Measurements from ENCODE around the gene MAPKAP1. TPM values are rescaled to one million over a fixed set of nuclear protein-coding genes. Genes with fewer than 3 reads are reported as not detected.

The MAPKAP1 gene
- polyA plus RNA-seq, 1 donor from 2014 or later: 57.5 TPM

- H3K4me2 ChIP-seq (ENCODE audit: low read length): no peak overlapping the region
- TF ChIP-seq SMC3 (conservative IDR thresholded peaks at IDR 0.05; ENCODE audit: poor library complexity) (no peak), CTCF (IDR thresholded peaks at IDR 0.05; ENCODE audit: poor library complexity, severe bottlenecking) (no peak), POLR2AphosphoS5 (IDR thresholded peaks at IDR 0.05) (no peak), RAD21 (conservative IDR thresholded peaks at IDR 0.05) (no peak), TAF1 (IDR thresholded peaks at IDR 0.05; ENCODE audit: low read depth) (no peak), REST (IDR thresholded peaks at IDR 0.05; ENCODE audit: borderline replicate concordance) (no peak), EP300 (conservative IDR thresholded peaks at IDR 0.05; ENCODE audit: poor library complexity, severe bottlenecking) (no peak), EZH2 (IDR thresholded peaks at IDR 0.05; ENCODE audit: borderline replicate concordance, insufficient read depth, low read length, poor library complexity, severe bottlenecking) (no peak), MXI1 (conservative IDR thresholded peaks at IDR 0.05; ENCODE audit: poor library complexity, severe bottlenecking) (no peak)
- no peaks in the 10 kb centered on the region for H3K27me3 ChIP-seq (ENCODE audit: insufficient read depth, low read depth, low read length)
- no peaks in the 10 kb centered on the region for H4K20me1 ChIP-seq (ENCODE audit: insufficient read depth)
- no peak overlapping the region for H3K9ac ChIP-seq (ENCODE audit: low read length)
- H3K27ac ChIP-seq (ENCODE audit: low read length): no peak overlapping the region
- no peaks in the 10 kb centered on the region for H3F3A ChIP-seq (ENCODE audit: insufficient read depth, low read length, poor library complexity, severe bottlenecking)
- no peak overlapping the region for H2AFZ ChIP-seq (ENCODE audit: low read depth, low read length)
- H3K79me2 ChIP-seq (replicated peaks; ENCODE audit: insufficient read depth, low read length): no peaks in the 10 kb centered on the region
- no peaks in the 10 kb centered on the region for H3K9me3 ChIP-seq (ENCODE audit: low read length)
- no peaks in the 10 kb centered on the region for H3K9me2 ChIP-seq (ENCODE audit: insufficient read depth, low read length)
- H3K36me3 ChIP-seq (ENCODE audit: insufficient read depth, low read length): no peaks in the 10 kb centered on the region
- H3K4me3 ChIP-seq (ENCODE audit: low read length): no peak overlapping the region
Observed at GRCh38 chr9:125429476-125430160, 277.4 kb downstream of the MAPKAP1 start.

- H2AFZ ChIP-seq (ENCODE audit: low read depth, low read length): no peak overlapping the region
- no peaks in the 10 kb centered on the region for H3K9me3 ChIP-seq (ENCODE audit: low read length)
- TF ChIP-seq SMC3 (conservative IDR thresholded peaks at IDR 0.05; ENCODE audit: poor library complexity): no peak
- no peak for TF ChIP-seq EZH2 (IDR thresholded peaks at IDR 0.05; ENCODE audit: borderline replicate concordance, insufficient read depth, low read length, poor library complexity, severe bottlenecking)
- no peak overlapping the region for H3K4me2 ChIP-seq (ENCODE audit: low read length)
- H3F3A ChIP-seq (ENCODE audit: insufficient read depth, low read length, poor library complexity, severe bottlenecking): no peaks in the 10 kb centered on the region
- no peak overlapping the region for H3K9ac ChIP-seq (ENCODE audit: low read length)
- H4K20me1 ChIP-seq (ENCODE audit: insufficient read depth): no peaks in the 10 kb centered on the region
- H3K79me2 ChIP-seq (replicated peaks; ENCODE audit: insufficient read depth, low read length): no peaks in the 10 kb centered on the region
- H3K36me3 ChIP-seq (ENCODE audit: insufficient read depth, low read length): no peaks in the 10 kb centered on the region
- H3K27ac ChIP-seq (ENCODE audit: low read length): no peak overlapping the region
- no peaks in the 10 kb centered on the region for H3K27me3 ChIP-seq (ENCODE audit: insufficient read depth, low read depth, low read length)
- no peaks in the 10 kb centered on the region for H3K9me2 ChIP-seq (ENCODE audit: insufficient read depth, low read length)
- H3K4me3 ChIP-seq (ENCODE audit: low read length): no peak overlapping the region
Observed at GRCh38 chr9:125428902-125429467, 278.0 kb downstream of the MAPKAP1 start.
